ENCODE measurements around the gene GRB14.
"Not testable (repeated sequence)": the region's sequence is repeated elsewhere in the genome, so short reads cannot be mapped to it uniquely, and the experiment has no call there.

The GRB14 gene

DNA sequence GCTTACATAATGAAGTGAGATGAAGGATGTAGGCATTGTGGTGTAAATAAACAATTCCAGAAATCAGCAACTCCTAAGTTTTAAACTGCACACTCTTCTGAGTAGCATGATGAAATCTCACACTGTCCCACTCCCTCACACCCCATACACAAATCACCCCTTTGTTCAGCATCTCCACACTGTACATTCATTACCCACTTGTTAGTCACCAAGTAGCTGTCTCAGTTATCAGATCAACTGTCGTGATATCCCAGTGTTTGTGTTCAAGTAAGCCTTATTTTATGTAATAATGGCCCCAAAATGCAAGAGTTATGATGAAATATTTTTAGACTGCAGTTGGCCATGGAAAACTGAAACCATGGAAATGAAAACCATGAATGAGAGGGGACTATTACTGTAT lies 135.7 kb downstream of the GRB14 start:
- no peak for DNase-seq

DNA sequence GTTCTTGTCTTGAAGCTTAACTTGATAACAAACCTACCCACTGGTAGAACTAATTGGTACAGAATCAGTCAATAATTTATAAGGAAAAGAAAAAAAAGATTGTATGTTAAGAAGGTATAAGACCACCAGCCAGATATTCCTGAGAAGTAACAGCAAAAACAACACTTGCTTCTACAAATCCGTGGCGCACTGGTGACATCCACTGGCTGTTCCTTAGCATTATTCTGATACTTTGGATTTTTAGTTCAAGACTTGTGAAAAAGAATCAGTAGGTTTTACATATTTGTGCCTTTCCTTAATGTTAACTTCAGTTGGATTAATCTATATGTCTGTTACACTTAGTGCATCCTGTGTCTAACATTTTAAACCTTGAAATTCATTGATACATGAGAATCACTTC lies 141.8 kb downstream of the GRB14 start:
- DNase-seq: no peak

DNA sequence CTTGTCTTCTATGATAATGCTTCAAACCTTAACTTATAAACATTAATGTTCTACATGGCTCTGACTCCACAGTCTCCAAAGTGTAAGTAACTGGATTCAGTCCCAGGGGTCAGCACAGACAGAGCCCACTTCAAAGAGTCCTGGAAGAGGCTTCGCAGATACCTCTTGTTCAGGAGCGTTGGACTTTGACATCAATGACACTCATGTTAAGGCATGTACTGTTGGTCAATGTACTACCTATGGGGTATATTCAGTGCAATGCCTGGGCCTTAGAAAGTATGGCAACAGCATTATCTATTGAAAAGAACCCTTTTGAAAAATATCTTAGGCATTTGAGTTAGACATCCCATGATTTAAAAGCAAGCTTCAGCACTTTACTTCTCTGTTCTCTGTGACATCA lies 143.1 kb downstream of the GRB14 start:
- no peak for DNase-seq

DNA sequence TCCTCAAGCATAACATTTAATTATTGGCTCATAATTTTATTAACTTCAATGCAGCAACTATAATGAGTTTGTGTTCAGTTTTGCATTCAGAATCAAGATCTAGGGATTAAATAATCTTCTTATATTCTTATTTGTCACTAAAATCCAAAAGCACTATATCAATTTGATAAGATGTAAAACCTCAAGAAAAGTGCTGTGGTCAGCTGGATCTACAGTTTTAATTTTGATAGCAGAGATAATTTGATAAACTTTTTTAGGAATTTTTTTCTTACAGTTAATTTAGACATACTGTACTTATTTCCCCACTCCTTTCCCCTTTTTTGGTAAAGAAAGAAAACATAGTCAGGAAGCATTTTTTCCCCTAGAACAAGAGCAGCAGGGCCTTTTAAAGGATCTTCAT lies 146.4 kb downstream of the GRB14 start:
- DNase-seq: no peak

DNA sequence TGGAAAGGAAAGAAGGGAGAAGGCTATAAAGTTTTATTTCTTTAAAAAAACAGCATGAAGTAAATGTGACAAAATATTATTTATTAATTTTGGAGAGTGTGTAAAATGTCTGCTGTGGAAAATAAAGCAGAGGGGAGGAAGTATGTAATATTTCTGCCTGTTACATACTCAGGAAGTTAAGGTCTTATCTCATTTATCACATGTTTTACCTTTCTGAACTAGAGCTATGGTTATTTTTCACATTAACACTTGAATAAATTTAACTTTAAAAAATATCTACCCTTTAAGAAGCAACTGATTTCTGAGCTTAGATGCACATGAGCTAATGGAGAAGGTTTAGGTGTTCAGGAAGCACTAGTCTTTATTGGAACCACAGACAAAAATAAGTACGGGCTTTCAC lies 148.3 kb downstream of the GRB14 start:
- no peak for DNase-seq

DNA sequence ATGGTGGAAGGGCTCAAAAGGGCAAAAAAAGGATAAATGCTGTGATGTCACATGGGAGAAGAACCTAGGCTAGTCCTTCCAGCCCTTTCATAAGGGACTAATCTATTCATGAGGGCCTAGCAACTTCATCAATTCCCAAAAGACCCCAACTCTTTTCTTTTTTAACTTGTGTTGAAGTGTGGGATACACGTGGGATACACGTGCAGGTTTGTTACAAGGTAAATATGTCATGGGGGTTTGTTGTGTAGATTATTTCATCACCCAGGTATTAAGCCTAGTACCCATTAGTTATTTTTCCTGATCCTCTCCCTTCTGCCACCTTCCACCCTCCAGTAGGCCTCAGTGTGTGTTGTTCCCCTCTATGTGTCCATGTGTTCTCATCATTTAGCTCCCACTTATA lies 156.2 kb downstream of the GRB14 start:
- DNase-seq: not testable (repeated sequence)

DNA sequence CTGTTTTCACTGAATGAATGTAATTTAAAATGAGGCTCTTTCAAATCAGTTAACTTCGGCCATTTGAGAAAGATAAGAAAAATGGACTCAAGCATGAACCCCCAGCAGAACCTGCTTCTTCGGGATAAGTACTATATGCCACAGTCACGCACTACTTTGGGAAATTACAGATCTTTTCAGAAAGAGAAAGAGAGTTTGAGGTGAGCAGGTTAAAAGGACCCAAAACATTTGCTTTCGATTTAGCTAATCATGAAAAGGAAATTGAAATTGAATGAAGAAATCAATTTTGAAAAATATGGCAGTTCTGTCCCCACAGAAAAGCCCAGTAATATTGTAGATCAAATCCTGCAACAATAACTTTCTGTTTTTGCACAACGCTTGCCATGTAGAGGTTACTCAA lies 156.9 kb downstream of the GRB14 start:
- no peak for DNase-seq

DNA sequence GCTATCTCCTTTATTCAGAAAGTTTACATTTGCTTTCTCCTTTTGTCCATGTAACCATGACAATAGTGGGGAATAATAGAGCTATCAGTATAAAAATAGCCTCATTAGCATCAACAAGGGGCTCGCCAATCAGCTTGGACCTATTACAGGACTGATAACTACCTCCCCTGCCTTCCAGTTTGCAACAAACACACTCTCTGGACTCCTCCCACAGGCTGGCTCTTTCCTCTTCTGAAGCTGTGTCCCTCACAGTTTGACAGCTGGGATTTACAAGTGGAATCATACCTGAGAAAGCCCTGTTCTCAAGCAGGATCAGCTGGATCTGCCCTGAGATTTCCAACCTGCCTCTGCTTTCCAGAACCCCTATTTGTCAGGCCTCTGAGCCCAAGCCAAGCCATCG lies 162.5 kb downstream of the GRB14 start:
- DNase-seq: no peak

DNA sequence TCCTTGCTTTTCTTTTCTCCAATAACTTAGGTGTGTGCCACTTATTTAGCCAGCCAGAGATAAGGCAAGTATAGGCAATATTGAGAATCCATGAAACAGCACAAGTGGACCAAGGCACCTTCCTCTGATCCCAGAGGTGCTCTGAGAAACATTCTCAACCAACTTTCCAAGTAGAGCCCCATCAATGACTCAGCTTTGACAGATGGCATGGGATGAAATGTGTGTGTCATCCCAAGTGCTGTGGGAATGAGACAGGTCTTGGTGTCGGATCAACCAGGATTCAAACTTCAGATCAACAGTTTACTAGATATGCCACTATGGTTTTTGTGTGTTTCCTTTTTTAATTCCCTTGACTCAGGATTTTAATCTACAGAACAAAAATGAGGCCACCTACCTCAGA lies 164.0 kb downstream of the GRB14 start:
- DNase-seq: no peak

DNA sequence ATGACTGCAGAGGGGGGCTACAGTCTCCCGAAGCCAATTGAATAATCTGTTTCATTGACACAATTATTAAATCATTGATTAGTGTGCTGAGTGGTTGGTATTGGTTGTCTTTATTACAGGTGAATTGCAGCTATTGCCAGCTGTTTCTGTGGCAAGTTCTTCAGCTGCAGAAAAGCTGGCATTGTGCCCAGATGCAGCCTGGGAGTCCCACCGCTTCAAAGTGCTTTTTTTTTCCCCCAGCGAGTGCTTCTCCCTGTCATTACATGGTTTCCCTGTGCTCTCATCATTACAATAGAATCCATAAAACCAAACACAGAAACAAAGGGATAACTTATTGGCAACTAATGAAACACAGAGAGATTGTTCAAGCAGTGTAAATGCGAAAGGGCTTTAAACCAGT lies 164.7 kb downstream of the GRB14 start:
- no peak for DNase-seq

DNA sequence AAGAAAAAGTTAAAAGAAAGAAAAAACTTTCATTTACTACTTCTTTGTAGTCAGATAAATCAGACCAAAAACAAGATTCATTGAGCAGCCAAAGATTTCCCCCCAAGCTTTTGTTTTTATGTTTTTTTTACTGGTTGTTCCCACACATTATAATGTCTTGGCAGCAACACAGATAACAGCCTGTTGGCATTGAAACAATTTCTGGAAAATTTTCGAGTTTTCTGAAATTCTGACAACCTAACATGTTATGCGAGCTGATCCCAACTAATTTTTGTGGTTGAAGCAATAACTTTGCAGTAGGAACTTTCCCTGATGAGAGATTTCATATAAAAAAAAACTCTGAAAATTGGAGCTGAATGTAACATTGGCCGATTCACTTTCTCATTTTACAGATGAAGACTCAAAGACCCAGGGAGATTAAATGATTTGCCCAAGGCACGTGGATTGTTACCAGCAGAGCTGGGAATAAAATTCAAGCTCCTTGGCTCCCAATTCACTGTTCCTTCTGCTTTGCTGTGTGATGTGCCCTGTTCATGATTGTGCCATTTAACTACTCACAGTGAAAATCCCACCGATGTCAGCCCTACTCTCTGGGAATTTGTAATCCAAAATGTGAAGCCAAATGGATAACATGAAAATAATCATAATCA lies 167.5 kb downstream of the GRB14 start:
- DNase-seq: no peak

DNA sequence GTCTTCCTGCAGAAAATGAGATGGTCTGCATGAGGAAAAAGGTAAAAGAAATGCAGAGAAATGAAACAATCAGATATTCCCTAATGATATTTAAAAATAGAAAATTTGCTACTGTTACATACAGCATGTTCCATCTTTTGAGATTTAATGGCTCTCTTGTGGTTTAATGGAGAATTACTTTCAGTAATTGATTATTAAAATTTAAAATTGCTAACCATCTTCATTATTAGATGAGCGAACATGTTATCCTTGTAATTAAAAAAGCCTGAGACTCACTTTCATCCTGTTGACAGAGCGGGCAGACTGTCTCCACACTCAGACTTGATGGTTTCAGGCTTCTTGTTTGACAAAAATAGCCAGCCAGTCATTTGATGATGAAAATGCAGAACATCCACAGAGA lies 171.0 kb downstream of the GRB14 start:
- DNase-seq: no peak

DNA sequence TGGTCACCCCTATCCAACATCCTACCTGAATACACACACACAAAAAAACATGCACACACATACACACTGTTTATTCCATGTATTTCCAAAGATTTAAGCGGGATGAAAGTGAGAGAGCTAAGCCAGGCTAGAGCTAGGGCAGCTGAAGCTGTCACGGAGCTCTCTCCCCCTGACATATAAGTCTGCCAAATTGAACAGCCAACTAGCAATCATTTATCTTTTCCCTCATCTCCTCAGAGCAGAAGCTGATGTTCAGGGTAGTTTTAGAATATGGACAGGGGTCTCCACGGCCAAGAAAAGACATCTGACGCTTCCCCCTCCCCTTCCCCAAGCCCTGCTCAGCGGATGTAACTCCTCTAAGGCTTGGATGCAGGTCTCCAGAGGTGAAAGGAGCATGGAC lies 171.6 kb downstream of the GRB14 start:
- DNase-seq: no peak

DNA sequence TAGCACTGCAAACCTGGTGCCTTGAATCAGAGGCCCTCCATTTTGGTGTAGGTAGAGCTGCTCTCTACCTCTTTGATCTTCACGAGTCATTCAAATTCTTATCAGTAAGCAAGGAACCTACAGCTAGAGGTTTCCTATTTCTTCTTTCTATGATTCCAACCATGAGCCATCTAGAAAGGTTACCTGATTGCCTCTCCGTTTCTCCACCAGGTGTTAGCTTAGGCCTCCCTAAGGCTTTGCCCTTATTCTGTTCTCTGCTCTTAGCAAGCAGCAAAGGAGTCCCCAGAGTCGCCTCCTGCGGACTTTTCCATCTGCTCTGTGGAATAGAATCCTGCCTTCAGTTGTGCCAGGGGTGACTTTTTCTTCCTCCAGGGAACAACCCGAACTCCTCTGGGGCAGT lies 173.6 kb downstream of the GRB14 start:
- DNase-seq: no peak
